Subcutaneous abdominal adipose tissue (tissue), 5 donors: ENCODE results near the gene TTLL1.
A peak's percentile ranks its signal among the peaks of the same experiment; 100 is the strongest.
"Not testable (repeated sequence)": the region's sequence is repeated elsewhere in the genome, so short reads cannot be mapped to it uniquely, and the experiment has no call there.

Source experiments
- H3K27ac ChIP-seq: one replicate; pipeline ENCODE4 v1.7.0; 2013; ENCODE audit warnings: low read depth, mild to moderate bottlenecking, inconsistent platforms, low read length, moderate library complexity
- H3K27me3 ChIP-seq, 5 donors: one replicate each; pipeline ENCODE4 v1.7.0; 2013; ENCODE audit warnings: low read length in 5 of 5, inconsistent platforms in 1 of 5; ENCODE audit not compliant: control insufficient read depth in 5 of 5, insufficient read depth in 4 of 5
- H3K36me3 ChIP-seq, 5 donors: one replicate each; pipeline ENCODE4 v1.7.0; 2013; ENCODE audit warnings: low read length in 5 of 5; ENCODE audit not compliant: control insufficient read depth in 5 of 5, insufficient read depth in 5 of 5
- H3K4me1 ChIP-seq, 5 donors: one replicate each; pipeline ENCODE4 v1.7.0; 2013; ENCODE audit warnings: low read length in 5 of 5, mild to moderate bottlenecking in 3 of 5, moderate library complexity in 1 of 5; ENCODE audit not compliant: control insufficient read depth in 5 of 5, insufficient read depth in 5 of 5
- H3K4me3 ChIP-seq, 5 donors: one replicate each; pipeline ENCODE4 v1.7.0; 2013; ENCODE audit warnings: low read length in 5 of 5, low read depth in 1 of 5
- H3K9ac ChIP-seq, 5 donors: one replicate each; pipeline ENCODE4 v1.7.0; 2013; ENCODE audit warnings: low read length in 5 of 5, mild to moderate bottlenecking in 4 of 5, moderate library complexity in 3 of 5
- H3K9me3 ChIP-seq, 5 donors: one replicate each; pipeline ENCODE4 v1.7.0; 2013; ENCODE audit warnings: low read length in 5 of 5; ENCODE audit not compliant: control insufficient read depth in 5 of 5
- donor health status: healthy.
- donor health status: healthy.
- donor health status: healthy.
- donor health status: healthy.
- donor health status: healthy.

The TTLL1 gene

DNA sequence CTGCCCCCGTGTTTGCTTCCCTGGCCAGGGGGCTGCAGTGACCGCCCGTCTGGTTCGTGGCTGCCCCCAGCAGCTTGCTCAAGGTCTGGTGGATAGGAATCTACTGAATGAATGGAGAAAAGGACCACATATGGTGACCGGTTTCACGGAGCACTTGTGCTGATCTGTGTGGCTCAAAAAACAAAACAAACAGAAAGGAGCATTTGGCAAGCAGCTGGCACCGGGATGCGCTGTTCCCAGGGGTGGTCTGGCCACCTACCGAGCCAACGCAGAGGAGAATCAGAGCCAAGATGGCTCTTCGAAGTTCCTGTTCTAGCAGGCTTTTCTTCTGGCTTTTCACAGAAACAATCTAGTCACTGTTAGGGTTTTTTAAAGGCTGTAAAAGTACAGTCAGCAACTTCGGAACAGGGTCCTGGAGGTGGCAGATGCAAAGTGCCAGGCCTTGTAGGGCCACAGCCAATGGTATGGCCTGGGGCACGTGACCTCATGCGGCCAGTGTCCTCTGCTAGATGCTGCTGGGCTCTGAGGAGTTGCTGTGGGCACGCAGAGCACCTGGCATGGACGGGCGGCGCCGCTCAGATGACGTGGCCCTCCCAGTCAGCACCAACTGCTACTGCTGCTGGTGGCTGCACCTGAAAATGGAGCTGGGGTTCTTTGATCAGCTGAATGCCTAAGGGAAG is 47.0 kb downstream of the TTLL1 start:
- no peak overlapping the region for H3K27ac ChIP-seq
- peaks cover 0 to 5% (median 0%) of the 10 kb centered on the region in 5 donors for H3K4me1 ChIP-seq
- H3K4me3 ChIP-seq: no peak overlapping the region
- H3K36me3 ChIP-seq: peaks cover 0 to 6% (median 3%) of the 10 kb centered on the region in 5 donors
- no peaks in the 10 kb centered on the region for H3K27me3 ChIP-seq
- no peak overlapping the region for H3K9ac ChIP-seq
- no peaks in the 10 kb centered on the region for H3K9me3 ChIP-seq

GRCh38 chr22:43039800-43040199 is 49.4 kb downstream of the TTLL1 start:
- H3K27me3 ChIP-seq: no peaks in the 10 kb centered on the region
- no peak overlapping the region for H3K9ac ChIP-seq
- H3K4me3 ChIP-seq: no peak overlapping the region
- no peaks in the 10 kb centered on the region for H3K9me3 ChIP-seq
- no peak overlapping the region for H3K27ac ChIP-seq
- peaks cover 0 to 13% (median 7%) of the 10 kb centered on the region in 5 donors for H3K4me1 ChIP-seq
- H3K36me3 ChIP-seq: no peaks in the 10 kb centered on the region

DNA sequence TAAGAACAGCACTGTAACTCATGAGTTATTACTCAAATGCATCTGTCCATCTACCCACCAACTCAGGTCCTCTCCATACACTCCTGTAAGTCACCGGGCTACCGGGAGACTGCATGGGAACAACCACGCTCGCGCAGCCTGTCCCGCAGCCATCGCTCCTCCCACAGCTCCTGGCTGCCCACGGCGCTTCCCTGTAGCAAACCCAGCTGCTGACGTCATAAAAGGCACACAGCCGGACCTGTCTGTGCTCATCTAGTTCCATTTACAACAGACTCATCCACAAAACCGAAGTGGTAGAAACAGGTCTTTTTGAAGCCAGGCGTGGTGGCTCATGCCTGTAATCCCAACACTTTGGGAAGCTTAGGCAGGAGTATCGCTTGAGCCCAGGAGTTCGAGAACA is 50.9 kb downstream of the TTLL1 start:
- no peaks in the 10 kb centered on the region for H3K27me3 ChIP-seq
- H3K9ac ChIP-seq: no peak overlapping the region
- H3K4me3 ChIP-seq: no peak overlapping the region
- H3K4me1 ChIP-seq: peaks cover 0 to 18% (median 9%) of the 10 kb centered on the region in 5 donors
- no peak overlapping the region for H3K27ac ChIP-seq
- H3K9me3 ChIP-seq: no peaks in the 10 kb centered on the region
- H3K36me3 ChIP-seq: no peaks in the 10 kb centered on the region

DNA sequence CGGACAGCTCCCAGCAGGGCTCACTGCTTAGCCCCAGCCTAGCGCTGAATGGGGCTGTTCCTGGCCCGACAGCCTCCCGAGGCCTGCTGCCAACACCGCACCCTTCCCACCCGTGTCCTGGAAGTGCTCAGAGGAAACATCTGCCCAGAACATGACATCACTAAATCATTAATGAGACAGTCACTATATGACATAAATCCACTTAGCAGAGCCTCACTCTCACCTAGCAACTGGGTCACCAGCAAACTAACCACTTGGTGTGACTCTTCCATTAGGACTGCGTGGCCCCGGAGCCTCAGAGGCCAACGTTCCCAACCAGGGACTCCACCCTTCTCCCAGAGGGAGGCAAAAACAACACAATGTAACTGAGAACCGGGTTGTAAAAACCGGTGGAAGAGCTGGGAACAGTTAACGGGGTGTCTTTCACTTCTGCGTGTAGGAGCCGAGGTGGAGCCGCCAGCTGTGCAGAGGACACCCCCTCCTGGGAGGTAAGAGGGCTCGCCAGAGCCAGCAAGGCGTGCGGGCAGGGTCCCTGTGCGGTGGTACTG is 52.8 kb downstream of the TTLL1 start:
- no peak overlapping the region for H3K9ac ChIP-seq
- H3K9me3 ChIP-seq: no peaks in the 10 kb centered on the region
- H3K4me3 ChIP-seq: peak overlapping the region in 2 of 5 donors; percentile 11 to 34
- H3K4me1 ChIP-seq: peaks cover 0 to 13% (median 9%) of the 10 kb centered on the region in 5 donors
- no peak overlapping the region for H3K27ac ChIP-seq
- H3K27me3 ChIP-seq: no peaks in the 10 kb centered on the region
- no peaks in the 10 kb centered on the region for H3K36me3 ChIP-seq

DNA sequence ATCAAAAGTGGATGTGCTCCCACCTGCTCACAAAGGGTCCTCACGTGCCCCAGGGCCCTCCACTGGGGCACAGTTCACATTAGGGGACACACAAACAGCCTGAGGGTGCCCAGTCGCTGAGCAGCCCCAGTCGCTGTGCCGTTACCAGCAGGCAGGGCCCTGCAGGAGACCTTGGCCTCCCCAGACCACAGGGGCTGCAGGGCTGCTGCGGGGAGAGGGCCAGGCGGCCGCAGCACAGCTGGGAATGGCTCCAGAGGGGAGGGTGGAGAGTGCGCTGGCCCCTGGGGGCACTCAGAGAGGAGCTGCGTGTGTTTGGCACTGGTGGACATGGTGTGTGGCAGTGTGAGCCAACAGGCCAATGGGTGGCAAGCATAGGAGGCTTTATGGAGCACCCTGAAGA is 53.9 kb downstream of the TTLL1 start:
- no peak overlapping the region for H3K4me3 ChIP-seq
- peaks cover 0 to 13% (median 9%) of the 10 kb centered on the region in 5 donors for H3K4me1 ChIP-seq

DNA sequence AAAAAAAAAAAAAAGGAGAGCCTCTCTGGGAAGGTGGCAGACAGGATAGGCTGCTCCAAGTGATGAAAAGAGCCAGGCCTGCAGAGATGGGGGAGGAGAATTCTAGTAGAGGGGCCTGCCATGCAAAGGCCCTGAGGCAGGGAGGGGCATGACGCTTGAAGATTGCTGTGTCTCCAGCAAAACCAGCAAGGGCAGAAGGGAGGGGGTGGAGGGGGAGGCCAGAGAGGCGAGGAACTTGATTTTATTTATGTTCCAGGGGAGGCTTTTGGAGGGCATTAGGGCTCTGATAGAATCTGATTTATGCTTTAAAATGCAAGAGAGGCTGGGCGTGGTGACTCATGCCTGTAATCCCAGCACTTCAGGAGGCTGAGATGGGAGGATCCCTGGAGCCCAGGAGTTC is 57.6 kb downstream of the TTLL1 start:
- no peak overlapping the region for H3K9ac ChIP-seq
- no peak overlapping the region for H3K27ac ChIP-seq
- no peaks in the 10 kb centered on the region for H3K9me3 ChIP-seq
- no peaks in the 10 kb centered on the region for H3K27me3 ChIP-seq
- H3K4me1 ChIP-seq: peaks cover 0 to 12% (median 8%) of the 10 kb centered on the region in 5 donors
- no peak overlapping the region for H3K4me3 ChIP-seq
- no peaks in the 10 kb centered on the region for H3K36me3 ChIP-seq

More for the DNA sequence above, 53.9 kb downstream of the TTLL1 start:
- H3K9ac ChIP-seq: no peak overlapping the region
- no peaks in the 10 kb centered on the region for H3K9me3 ChIP-seq
- no peaks in the 10 kb centered on the region for H3K36me3 ChIP-seq
- no peaks in the 10 kb centered on the region for H3K27me3 ChIP-seq
- H3K27ac ChIP-seq: no peak overlapping the region

DNA sequence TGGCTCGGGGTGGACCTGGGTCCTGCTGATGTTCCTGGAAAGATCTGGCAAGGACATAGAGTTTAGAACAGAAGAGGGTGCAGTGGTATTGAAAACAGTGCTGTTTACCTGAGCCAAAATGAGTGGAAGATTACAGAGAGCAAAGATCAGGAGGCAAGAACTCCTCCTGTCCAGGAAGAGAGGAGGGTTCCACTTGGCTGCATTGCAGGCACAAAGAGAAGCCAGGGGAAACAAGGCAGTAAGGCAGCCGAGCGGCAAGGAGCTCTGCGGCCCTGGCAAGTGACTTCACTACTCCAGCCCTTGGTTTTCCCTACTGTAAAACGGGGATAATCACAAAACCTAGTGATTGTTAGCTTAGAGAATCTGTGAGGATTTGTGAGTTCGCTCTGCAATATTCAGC is 70.6 kb downstream of the TTLL1 start:
- H3K4me1 ChIP-seq: peaks cover 0 to 16% (median 11%) of the 10 kb centered on the region in 5 donors
- H3K9ac ChIP-seq: no peak overlapping the region
- no peaks in the 10 kb centered on the region for H3K9me3 ChIP-seq
- H3K36me3 ChIP-seq: no peaks in the 10 kb centered on the region
- H3K27ac ChIP-seq: no peak overlapping the region
- no peak overlapping the region for H3K4me3 ChIP-seq
- no peaks in the 10 kb centered on the region for H3K27me3 ChIP-seq

DNA sequence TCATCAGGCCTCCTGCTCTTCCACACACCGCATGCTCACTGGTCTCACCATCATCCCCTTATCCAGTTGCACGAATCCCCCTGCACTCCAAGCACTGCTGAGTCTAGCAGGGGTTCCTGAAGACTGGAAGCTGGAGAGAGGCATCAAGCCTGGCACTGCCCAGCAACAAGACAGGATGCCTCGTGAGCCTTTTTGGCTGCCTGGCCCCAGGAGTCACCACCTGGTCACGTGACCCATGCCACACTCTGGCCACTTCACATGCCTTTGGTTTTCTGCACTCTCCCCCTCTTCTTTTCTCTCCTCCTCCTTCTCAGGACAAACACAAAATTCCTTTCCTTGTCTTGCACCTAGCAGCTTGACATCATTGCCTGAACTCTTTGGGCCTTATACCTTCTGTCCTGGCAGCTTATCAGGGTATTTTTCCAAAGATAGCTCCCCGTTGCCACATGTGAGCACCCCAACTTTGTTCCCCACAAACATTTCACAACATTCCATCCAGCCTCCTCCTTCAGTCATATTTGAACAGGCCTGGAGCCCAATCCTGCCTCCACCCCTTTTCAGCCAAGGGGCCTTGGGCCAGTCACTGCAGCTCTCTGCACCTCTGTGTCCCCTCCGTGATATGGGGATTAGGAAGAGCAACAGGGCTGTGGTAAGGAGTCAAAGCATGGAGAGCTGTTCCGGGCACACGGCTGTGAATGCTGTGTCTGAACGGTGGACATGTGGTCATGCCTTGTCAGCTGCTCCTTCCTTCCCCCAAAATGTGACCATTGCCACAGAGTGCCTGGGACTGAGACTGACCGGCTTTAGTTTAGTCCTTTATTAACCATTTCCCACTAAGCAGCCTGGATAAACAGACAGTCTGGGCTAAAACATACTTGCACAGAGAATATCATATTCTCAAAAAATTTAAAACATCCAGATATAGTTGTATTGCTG is 71.4 kb downstream of the TTLL1 start:
- Histone ChIP-seq H3K27me3 (no peaks in the 10 kb centered on the region), H3K27ac (no peak overlapping the region), H3K9ac (no peak overlapping the region)

DNA sequence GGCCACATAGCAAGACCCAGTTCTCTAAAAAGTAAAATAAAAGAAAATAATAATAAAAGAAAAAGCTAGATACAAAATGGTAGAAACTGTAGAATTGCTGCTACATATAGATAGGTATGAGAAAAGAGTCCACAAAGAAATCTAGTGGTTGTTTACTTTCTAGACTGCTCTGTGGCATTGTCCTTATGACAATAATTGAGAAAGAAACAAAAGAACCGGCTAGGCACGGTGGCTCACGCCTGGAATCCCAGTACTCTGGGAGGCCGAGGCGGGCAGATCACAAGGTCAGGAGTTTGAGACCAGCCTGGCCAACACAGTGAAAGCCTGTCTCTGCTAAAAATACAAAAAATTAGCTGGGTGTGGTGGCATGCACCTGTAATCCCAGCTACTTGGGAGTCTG is 73.0 kb downstream of the TTLL1 start:
- peaks cover 4 to 28% (median 19%) of the 10 kb centered on the region in 5 donors for H3K4me1 ChIP-seq
- H3K27me3 ChIP-seq, H3K9me3 ChIP-seq, H3K4me3 ChIP-seq, H3K27ac ChIP-seq, H3K9ac ChIP-seq, H3K36me3 ChIP-seq: not testable (repeated sequence)

More for the DNA sequence above, 71.4 kb downstream of the TTLL1 start:
- Histone ChIP-seq H3K4me3 (no peak overlapping the region), H3K36me3 (no peaks in the 10 kb centered on the region), H3K4me1 (peaks cover 4 to 23% (median 19%) of the 10 kb centered on the region in 5 donors), H3K9me3 (no peaks in the 10 kb centered on the region)

DNA sequence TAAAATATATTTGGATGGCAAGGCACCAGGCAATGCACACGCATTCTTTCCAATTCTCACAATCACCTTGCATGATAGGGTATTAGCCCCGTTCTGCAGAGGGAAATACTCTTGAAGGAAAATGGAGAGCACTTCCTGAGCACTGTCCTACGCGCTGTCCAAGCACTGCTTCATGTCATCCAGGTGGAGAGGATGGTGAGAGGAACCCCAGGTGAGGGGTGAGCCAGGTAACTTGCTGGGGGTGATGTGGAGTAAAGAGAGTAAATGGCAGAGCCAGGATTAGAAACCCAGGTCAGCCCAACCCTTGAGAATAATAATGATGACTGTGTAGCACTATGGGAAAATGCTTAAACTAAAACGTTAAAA is 73.5 kb downstream of the TTLL1 start:
- H3K9ac ChIP-seq: peak overlapping the region in 3 of 5 donors; percentile 60 to 83 (median 71)
- H3K4me3 ChIP-seq: peak overlapping the region; percentile 78 to 92 (median 80)
- H3K27me3 ChIP-seq: no peaks in the 10 kb centered on the region
- H3K36me3 ChIP-seq: no peaks in the 10 kb centered on the region
- no peaks in the 10 kb centered on the region for H3K9me3 ChIP-seq
- H3K4me1 ChIP-seq: peaks cover 4 to 28% (median 19%) of the 10 kb centered on the region in 5 donors
- H3K27ac ChIP-seq: peak overlapping the region; percentile 37
